Smooth muscle cell (in vitro differentiated cells): ENCODE results near the gene BMP4. TPM values are rescaled to one million over a fixed set of nuclear protein-coding genes. Genes with fewer than 3 reads are reported as not detected.

ENCODE experiments used
- DNase-seq: peaks from one replicate; lab custom pipeline; 2025; ENCODE audit not compliant: unreplicated experiment; lab: John Stamatoyannopoulos, UW
- H2AFZ ChIP-seq: fragments of 200-600 bp; sonication (generic); 2 replicates; pipeline ENCODE4 v1.6.0; 2016; ENCODE audit warnings: antibody characterized with exemption, low read depth, mild to moderate bottlenecking
- H3F3A ChIP-seq: fragments of 200-600 bp; sonication (generic); 2 replicates; pipeline ENCODE4 v1.6.0; 2017; ENCODE audit warnings: antibody characterized with exemption, low read depth
- H3K27ac ChIP-seq: fragments of 200-600 bp; sonication (generic); 2 replicates; pipeline ENCODE4 v1.5.1; 2016; ENCODE audit warnings: low read depth, mild to moderate bottlenecking
- H3K27me3 ChIP-seq: fragments of 200-600 bp; sonication (generic); 2 replicates; pipeline ENCODE4 v1.6.1; 2016; ENCODE audit warnings: low read depth, mild to moderate bottlenecking
- H3K36me3 ChIP-seq: fragments of 200-600 bp; sonication (generic); 2 replicates; pipeline ENCODE4 v1.5.1; 2016; ENCODE audit warnings: low read depth
- H3K4me1 ChIP-seq: fragments of 200-600 bp; sonication (generic); 2 replicates; pipeline ENCODE4 v1.5.1; 2016; ENCODE audit warnings: low read depth
- H3K4me2 ChIP-seq: fragments of 200-600 bp; sonication (generic); 2 replicates; pipeline ENCODE4 v1.6.0; 2016; ENCODE audit warnings: mild to moderate bottlenecking
- H3K4me3 ChIP-seq: fragments of 200-600 bp; sonication (generic); 2 replicates; pipeline ENCODE4 v1.5.1; 2016; ENCODE audit warnings: mild to moderate bottlenecking
- H3K79me2 ChIP-seq: fragments of 200-600 bp; sonication (generic); 2 replicates; pipeline ENCODE4 v1.6.0; 2016; ENCODE audit warnings: low read depth, mild to moderate bottlenecking
- H3K9ac ChIP-seq: fragments of 200-600 bp; sonication (generic); 2 replicates; pipeline ENCODE4 v1.6.0; 2016; ENCODE audit warnings: low read depth
- H3K9me3 ChIP-seq: fragments of 200-600 bp; sonication (generic); replicated peaks from 2 replicates; pipeline ENCODE4 v1.5.1; 2016; ENCODE audit warnings: low read depth
- H4K20me1 ChIP-seq: fragments of 200-600 bp; sonication (generic); 2 replicates; pipeline ENCODE4 v1.6.0; 2016; ENCODE audit warnings: low read depth
- CTCF ChIP-seq: fragments of 200-600 bp; sonication (generic); IDR thresholded peaks from 2 replicates; pipeline ENCODE4 v1.5.1; 2017; ENCODE audit warnings: borderline replicate concordance, mild to moderate bottlenecking, antibody characterized with exemption; ENCODE audit not compliant: insufficient read depth, poor library complexity, severe bottlenecking
- WGBS: methylation state at CpG from one replicate; pipeline ENCODE4 v1.1.7; 2016; ENCODE audit warnings: low lambda C conversion rate; 5-methylcytosine and 5-hydroxymethylcytosine counted together
- polyA plus RNA-seq: library from polyadenylated mRNA; unstranded; fragments of >200 nt; fragmentation: Nextera tagmentation; extraction: Ambion mirVana; gene quantifications from 2 replicates; pipeline ENCODE4 v1.2.1, GENCODE V29; 2016
- total RNA-seq: library from RNA; depleted of rRNA; stranded (reverse); fragments of >200 nt; gene quantifications from 2 replicates; pipeline ENCODE4 v1.2.3, GENCODE V29; 2014

Gene BMP4
- total and polyA plus RNA-seq, 2 experiments from 2014 or later, result 30.5 to 38.2 TPM

GRCh38 chr14:53962953-53963319, 6.3 kb upstream of the BMP4 start:
- Histone ChIP-seq H2AFZ (peak overlapping the region; percentile 64), H3K9ac (no peak overlapping the region), H3F3A (no peaks in the 10 kb centered on the region), H4K20me1 (no peaks in the 10 kb centered on the region), H3K79me2 (no peaks in the 10 kb centered on the region), H3K27ac (no peak overlapping the region), H3K4me1 (peaks cover 5% of the 10 kb centered on the region), H3K4me3 (peak overlapping the region; percentile 45), H3K4me2 (peak overlapping the region; percentile 85), H3K9me3 (no peaks in the 10 kb centered on the region), H3K27me3 (peaks cover 21% of the 10 kb centered on the region), H3K36me3 (no peaks in the 10 kb centered on the region)
- no peak for DNase-seq
- TF ChIP-seq CTCF, result no peak
- 62% methylated on average over 6 of the region's 6 CpGs for whole genome bisulfite sequencing

- H3K9me3 ChIP-seq, result no peaks in the 10 kb centered on the region
- H3K36me3 ChIP-seq, result no peaks in the 10 kb centered on the region
- H3K9ac ChIP-seq, result no peak overlapping the region
- no peak for TF ChIP-seq CTCF
- no peaks in the 10 kb centered on the region for H4K20me1 ChIP-seq
- H3K79me2 ChIP-seq, result no peaks in the 10 kb centered on the region
- H3K27me3 ChIP-seq, result peaks cover 21% of the 10 kb centered on the region
- no peak for DNase-seq
- no peak overlapping the region for H3K4me2 ChIP-seq
- H2AFZ ChIP-seq, result no peak overlapping the region
- H3K4me1 ChIP-seq, result peaks cover 5% of the 10 kb centered on the region
- H3F3A ChIP-seq, result no peaks in the 10 kb centered on the region
- no peak overlapping the region for H3K27ac ChIP-seq
- H3K4me3 ChIP-seq, result no peak overlapping the region
- 95% methylated on average over 2 of the region's 2 CpGs for WGBS
Observed at GRCh38 chr14:53958628-53959027, 2.0 kb upstream of the BMP4 start.

GRCh38 chr14:53957739-53958138, 1.1 kb upstream of the BMP4 start:
- Histone ChIP-seq H3K4me1 (peaks cover 5% of the 10 kb centered on the region), H3K9me3 (no peaks in the 10 kb centered on the region), H3K27ac (no peak overlapping the region), H3K79me2 (no peaks in the 10 kb centered on the region), H3K9ac (no peak overlapping the region), H4K20me1 (no peaks in the 10 kb centered on the region), H3K27me3 (peaks cover 13% of the 10 kb centered on the region), H3K36me3 (no peaks in the 10 kb centered on the region), H2AFZ (no peak overlapping the region), H3F3A (no peaks in the 10 kb centered on the region), H3K4me3 (no peak overlapping the region), H3K4me2 (no peak overlapping the region)
- no peak for DNase-seq
- no peak for TF ChIP-seq CTCF

DNA sequence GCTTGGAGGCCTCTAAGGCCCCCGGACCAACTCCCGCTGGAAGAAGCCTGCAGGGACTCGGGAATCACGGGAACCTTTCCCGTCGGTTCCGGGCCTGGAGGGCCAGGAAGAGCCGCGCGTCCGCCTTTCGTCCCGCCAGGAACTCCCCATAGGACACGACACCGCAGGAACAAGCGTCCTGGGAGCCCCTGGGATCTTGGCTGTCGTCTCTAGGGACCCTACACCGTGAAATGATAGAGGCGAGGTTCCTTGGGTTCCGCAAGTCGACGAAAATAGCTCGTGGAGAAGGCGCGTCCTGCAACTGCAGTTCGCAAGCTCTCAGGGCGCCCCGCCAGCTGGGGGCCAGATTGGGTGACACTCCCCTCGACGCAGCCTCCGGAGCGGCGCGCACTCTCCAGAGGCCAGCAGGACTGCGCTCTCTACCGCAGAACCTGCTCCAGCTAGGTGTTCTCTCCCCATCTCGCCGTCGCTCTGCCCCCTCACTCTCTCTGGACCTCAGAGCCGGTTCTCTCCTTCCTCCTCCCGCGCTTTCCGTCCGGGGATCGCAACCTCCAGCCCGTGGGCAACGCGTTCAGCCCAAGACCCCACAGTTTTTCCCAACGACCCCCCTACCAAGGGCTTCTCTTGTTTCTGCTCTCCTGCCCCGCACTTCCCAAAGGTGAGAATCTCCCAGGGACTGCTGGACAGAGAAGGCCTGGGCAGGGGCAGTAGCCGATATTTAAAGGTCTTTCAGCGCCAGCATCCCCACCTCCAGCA, 776 bp downstream of the BMP4 start:
- H3K4me1 ChIP-seq, result peaks cover 19% of the 10 kb centered on the region

More for the DNA sequence above, 776 bp downstream of the BMP4 start:
- Histone ChIP-seq H3K36me3 (no peaks in the 10 kb centered on the region), H3K9ac (no peak overlapping the region), H3K79me2 (no peaks in the 10 kb centered on the region), H4K20me1 (peaks cover 9% of the 10 kb centered on the region), H3K27me3 (no peaks in the 10 kb centered on the region), H3K4me2 (peak overlapping the region; percentile 89), H3F3A (no peaks in the 10 kb centered on the region), H3K4me3 (peak overlapping the region; percentile 76), H3K9me3 (no peaks in the 10 kb centered on the region), H3K27ac (no peak overlapping the region), H2AFZ (peak overlapping the region; percentile 89)
- no peak for TF ChIP-seq CTCF
- DNase-seq, result no peak
- WGBS, result 1% methylated on average over 52 of the region's 52 CpGs
